Activated naive CD4-positive, alpha-beta T cell treated with anti-CD3 and anti-CD28 coated beads, Interleukin-2, amount 50 U/mL, for 24 hours (primary cell): ENCODE measurements around the gene PIP5K1B.
A peak's percentile ranks its signal among the peaks of the same experiment; 100 is the strongest.

ENCODE experiments used
- H3K27ac Mint-ChIP-seq: one replicate; pipeline ENCODE4 v1.8.0; 2021; ENCODE audit warnings: mild to moderate bottlenecking, mixed read lengths
- H3K27me3 Mint-ChIP-seq: one replicate; pipeline ENCODE4 v1.8.0; 2021; ENCODE audit warnings: mixed read lengths
- H3K36me3 Mint-ChIP-seq: one replicate; pipeline ENCODE4 v1.8.0; 2021; ENCODE audit warnings: mixed read lengths
- H3K4me1 Mint-ChIP-seq: one replicate; pipeline ENCODE4 v1.8.0; 2021; ENCODE audit warnings: mixed read lengths
- H3K4me3 Mint-ChIP-seq: one replicate; pipeline ENCODE4 v1.8.0; 2021; ENCODE audit warnings: mild to moderate bottlenecking, mixed read lengths
- H3K9me3 Mint-ChIP-seq: one replicate; pipeline ENCODE4 v1.8.0; 2021; ENCODE audit warnings: mixed read lengths

PIP5K1B gene

GRCh38 chr9:68940573-68940972 is 235.5 kb downstream of the PIP5K1B start:
- no peaks in the 10 kb centered on the region for H3K4me1 Mint-ChIP-seq
- no peaks in the 10 kb centered on the region for H3K9me3 Mint-ChIP-seq
- H3K27me3 Mint-ChIP-seq: no peaks in the 10 kb centered on the region
- no peak overlapping the region for H3K4me3 Mint-ChIP-seq
- H3K36me3 Mint-ChIP-seq: no peaks in the 10 kb centered on the region
- H3K27ac Mint-ChIP-seq: no peak overlapping the region

- no peaks in the 10 kb centered on the region for H3K36me3 Mint-ChIP-seq
- H3K27ac Mint-ChIP-seq: no peak overlapping the region
- no peak overlapping the region for H3K4me3 Mint-ChIP-seq
Observed at GRCh38 chr9:68941780-68942459, 236.9 kb downstream of the PIP5K1B start.

GRCh38 chr9:68942790-68943189 is 237.8 kb downstream of the PIP5K1B start:
- H3K36me3 Mint-ChIP-seq: no peaks in the 10 kb centered on the region
- H3K27me3 Mint-ChIP-seq: no peaks in the 10 kb centered on the region
- H3K4me3 Mint-ChIP-seq: no peak overlapping the region
- peaks cover 7% of the 10 kb centered on the region for H3K4me1 Mint-ChIP-seq
- H3K9me3 Mint-ChIP-seq: no peaks in the 10 kb centered on the region
- H3K27ac Mint-ChIP-seq: no peak overlapping the region

More at GRCh38 chr9:68941780-68942459, 236.9 kb downstream of the PIP5K1B start:
- H3K9me3 Mint-ChIP-seq: no peaks in the 10 kb centered on the region
- no peaks in the 10 kb centered on the region for H3K4me1 Mint-ChIP-seq
- no peaks in the 10 kb centered on the region for H3K27me3 Mint-ChIP-seq

- H3K4me1 Mint-ChIP-seq: peaks cover 8% of the 10 kb centered on the region
- H3K9me3 Mint-ChIP-seq: no peaks in the 10 kb centered on the region
- no peaks in the 10 kb centered on the region for H3K36me3 Mint-ChIP-seq
- H3K4me3 Mint-ChIP-seq: no peak overlapping the region
- H3K27me3 Mint-ChIP-seq: no peaks in the 10 kb centered on the region
- H3K27ac Mint-ChIP-seq: no peak overlapping the region
Observed at GRCh38 chr9:68947015-68947414, 242.0 kb downstream of the PIP5K1B start.

- H3K36me3 Mint-ChIP-seq: no peaks in the 10 kb centered on the region
- no peaks in the 10 kb centered on the region for H3K9me3 Mint-ChIP-seq
- H3K27ac Mint-ChIP-seq: peak overlapping the region; percentile 20
- H3K4me1 Mint-ChIP-seq: peaks cover 8% of the 10 kb centered on the region
- no peak overlapping the region for H3K4me3 Mint-ChIP-seq
- H3K27me3 Mint-ChIP-seq: no peaks in the 10 kb centered on the region
Observed at GRCh38 chr9:68947842-68948569, 243.0 kb downstream of the PIP5K1B start.

GRCh38 chr9:68949271-68950000 is 244.4 kb downstream of the PIP5K1B start:
- no peak overlapping the region for H3K27ac Mint-ChIP-seq
- H3K4me1 Mint-ChIP-seq: peaks cover 8% of the 10 kb centered on the region
- no peaks in the 10 kb centered on the region for H3K9me3 Mint-ChIP-seq
- H3K36me3 Mint-ChIP-seq: no peaks in the 10 kb centered on the region
- H3K4me3 Mint-ChIP-seq: no peak overlapping the region
- no peaks in the 10 kb centered on the region for H3K27me3 Mint-ChIP-seq

- Mint-ChIP-seq H3K27me3 (no peaks in the 10 kb centered on the region), H3K9me3 (no peaks in the 10 kb centered on the region), H3K27ac (no peak overlapping the region), H3K4me3 (no peak overlapping the region), H3K36me3 (no peaks in the 10 kb centered on the region), H3K4me1 (peaks cover 15% of the 10 kb centered on the region)
Observed at GRCh38 chr9:68950188-68950587, 245.1 kb downstream of the PIP5K1B start.

- Mint-ChIP-seq H3K27me3 (no peaks in the 10 kb centered on the region), H3K36me3 (no peaks in the 10 kb centered on the region), H3K4me3 (no peak overlapping the region), H3K27ac (no peak overlapping the region), H3K9me3 (no peaks in the 10 kb centered on the region), H3K4me1 (peaks cover 20% of the 10 kb centered on the region)
Observed at GRCh38 chr9:68950689-68951088, 245.6 kb downstream of the PIP5K1B start.

- no peak overlapping the region for H3K4me3 Mint-ChIP-seq
- no peaks in the 10 kb centered on the region for H3K36me3 Mint-ChIP-seq
- H3K4me1 Mint-ChIP-seq: peaks cover 23% of the 10 kb centered on the region
- H3K27me3 Mint-ChIP-seq: no peaks in the 10 kb centered on the region
- peak overlapping the region; percentile 70 for H3K27ac Mint-ChIP-seq
- H3K9me3 Mint-ChIP-seq: no peaks in the 10 kb centered on the region
Observed at GRCh38 chr9:68951879-68952659, 247.0 kb downstream of the PIP5K1B start.

- H3K36me3 Mint-ChIP-seq: no peaks in the 10 kb centered on the region
- H3K27me3 Mint-ChIP-seq: no peaks in the 10 kb centered on the region
- peaks cover 15% of the 10 kb centered on the region for H3K4me1 Mint-ChIP-seq
- no peak overlapping the region for H3K4me3 Mint-ChIP-seq
- H3K9me3 Mint-ChIP-seq: no peaks in the 10 kb centered on the region
- no peak overlapping the region for H3K27ac Mint-ChIP-seq
Observed at GRCh38 chr9:68953771-68954170, 248.7 kb downstream of the PIP5K1B start.

GRCh38 chr9:68955330-68955729 is 250.3 kb downstream of the PIP5K1B start:
- no peak overlapping the region for H3K27ac Mint-ChIP-seq
- H3K4me1 Mint-ChIP-seq: peaks cover 15% of the 10 kb centered on the region
- H3K27me3 Mint-ChIP-seq: no peaks in the 10 kb centered on the region
- H3K36me3 Mint-ChIP-seq: peaks cover under 1% of the 10 kb centered on the region
- H3K9me3 Mint-ChIP-seq: no peaks in the 10 kb centered on the region
- no peak overlapping the region for H3K4me3 Mint-ChIP-seq

GRCh38 chr9:68957479-68957878 is 252.4 kb downstream of the PIP5K1B start:
- Mint-ChIP-seq H3K4me3 (no peak overlapping the region), H3K36me3 (peaks cover 3% of the 10 kb centered on the region), H3K9me3 (no peaks in the 10 kb centered on the region), H3K27ac (no peak overlapping the region), H3K27me3 (no peaks in the 10 kb centered on the region), H3K4me1 (peaks cover 15% of the 10 kb centered on the region)

GRCh38 chr9:68961587-68961986 is 256.5 kb downstream of the PIP5K1B start:
- Mint-ChIP-seq H3K27ac (no peak overlapping the region), H3K36me3 (peaks cover 3% of the 10 kb centered on the region), H3K4me1 (no peaks in the 10 kb centered on the region), H3K4me3 (no peak overlapping the region), H3K27me3 (no peaks in the 10 kb centered on the region), H3K9me3 (no peaks in the 10 kb centered on the region)

- H3K4me3 Mint-ChIP-seq: no peak overlapping the region
- H3K9me3 Mint-ChIP-seq: no peaks in the 10 kb centered on the region
- no peaks in the 10 kb centered on the region for H3K27me3 Mint-ChIP-seq
- peaks cover 3% of the 10 kb centered on the region for H3K36me3 Mint-ChIP-seq
- H3K27ac Mint-ChIP-seq: no peak overlapping the region
- no peaks in the 10 kb centered on the region for H3K4me1 Mint-ChIP-seq
Observed at GRCh38 chr9:68963416-68963815, 258.4 kb downstream of the PIP5K1B start.

- Mint-ChIP-seq H3K4me3 (no peak overlapping the region), H3K27me3 (no peaks in the 10 kb centered on the region), H3K9me3 (no peaks in the 10 kb centered on the region), H3K27ac (no peak overlapping the region), H3K4me1 (no peaks in the 10 kb centered on the region), H3K36me3 (peaks cover 3% of the 10 kb centered on the region)
Observed at GRCh38 chr9:68964102-68964541, 259.1 kb downstream of the PIP5K1B start.
